Measurements from ENCODE around the gene H2BK1.
A peak's percentile ranks its signal among the peaks of the same experiment; 100 is the strongest.

The H2BK1 gene

DNA sequence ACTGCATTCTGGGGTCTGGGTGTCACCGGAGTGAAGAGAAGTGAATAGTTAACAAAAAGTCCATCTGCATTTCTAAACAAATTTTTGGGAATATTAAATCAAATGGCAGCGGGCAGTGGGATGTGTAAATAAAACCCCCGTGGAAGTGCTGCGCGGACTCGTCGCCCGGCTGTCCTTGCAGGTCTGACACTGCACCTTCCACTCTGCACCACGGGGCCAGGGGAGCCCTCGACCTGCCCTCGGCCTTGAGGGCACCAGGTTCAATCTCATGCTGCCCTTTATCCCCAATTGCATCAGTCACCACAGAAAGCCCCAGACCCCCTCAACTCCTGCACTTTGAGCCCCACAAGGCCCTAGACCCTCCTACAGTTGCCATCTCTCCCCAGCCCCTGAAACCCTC lies 44.6 kb upstream of the H2BK1 start:
- Histone ChIP-seq H3K9ac (no peak overlapping the region), H2AFZ (no peak overlapping the region), H3K4me2 (ENCODE audit: low read length) (no peak overlapping the region), H3K27ac (no peak overlapping the region), H3K36me3 (ENCODE audit: control insufficient read depth, insufficient read depth, low read length) (no peaks in the 10 kb centered on the region), H3K9me3 (ENCODE audit: control insufficient read depth, low read length) (no peaks in the 10 kb centered on the region), H3K27me3 (ENCODE audit: control insufficient read depth, insufficient read depth, low read length) (no peaks in the 10 kb centered on the region), H3K79me2 (no peaks in the 10 kb centered on the region), H3K4me1 (peaks cover 16% of the 10 kb centered on the region), H3K4me3 (ENCODE audit: low read depth, low read length) (no peak overlapping the region)
- TF ChIP-seq, protein P1, sequence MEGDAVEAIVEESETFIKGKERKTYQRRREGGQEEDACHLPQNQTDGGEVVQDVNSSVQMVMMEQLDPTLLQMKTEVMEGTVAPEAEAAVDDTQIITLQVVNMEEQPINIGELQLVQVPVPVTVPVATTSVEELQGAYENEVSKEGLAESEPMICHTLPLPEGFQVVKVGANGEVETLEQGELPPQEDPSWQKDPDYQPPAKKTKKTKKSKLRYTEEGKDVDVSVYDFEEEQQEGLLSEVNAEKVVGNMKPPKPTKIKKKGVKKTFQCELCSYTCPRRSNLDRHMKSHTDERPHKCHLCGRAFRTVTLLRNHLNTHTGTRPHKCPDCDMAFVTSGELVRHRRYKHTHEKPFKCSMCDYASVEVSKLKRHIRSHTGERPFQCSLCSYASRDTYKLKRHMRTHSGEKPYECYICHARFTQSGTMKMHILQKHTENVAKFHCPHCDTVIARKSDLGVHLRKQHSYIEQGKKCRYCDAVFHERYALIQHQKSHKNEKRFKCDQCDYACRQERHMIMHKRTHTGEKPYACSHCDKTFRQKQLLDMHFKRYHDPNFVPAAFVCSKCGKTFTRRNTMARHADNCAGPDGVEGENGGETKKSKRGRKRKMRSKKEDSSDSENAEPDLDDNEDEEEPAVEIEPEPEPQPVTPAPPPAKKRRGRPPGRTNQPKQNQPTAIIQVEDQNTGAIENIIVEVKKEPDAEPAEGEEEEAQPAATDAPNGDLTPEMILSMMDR (IDR thresholded peaks at IDR 0.05), result no peak

DNA sequence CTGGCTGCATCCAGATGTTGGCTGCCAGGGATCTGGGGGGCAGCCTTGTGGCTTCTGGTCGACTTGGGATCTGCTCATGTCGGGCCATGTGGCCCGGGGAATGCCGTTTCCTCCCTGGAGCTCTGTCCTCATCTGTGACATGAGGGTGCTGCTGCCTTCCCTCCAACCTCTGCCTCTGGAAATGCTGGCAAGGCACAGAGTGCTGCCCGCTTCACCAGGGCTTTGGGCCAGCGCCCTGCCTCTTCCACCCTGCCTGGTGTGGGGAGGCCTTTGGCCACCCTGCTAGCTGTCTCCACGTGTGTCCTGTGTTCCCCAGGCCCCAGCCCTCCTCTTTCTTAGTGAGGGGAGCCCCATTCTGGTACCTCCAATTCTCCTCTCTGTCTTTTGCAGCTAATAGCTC lies 44.0 kb upstream of the H2BK1 start:
- Histone ChIP-seq H3K79me2 (no peaks in the 10 kb centered on the region), H3K27me3 (ENCODE audit: control insufficient read depth, insufficient read depth, low read length) (no peaks in the 10 kb centered on the region), H3K9ac (no peak overlapping the region), H3K9me3 (ENCODE audit: control insufficient read depth, low read length) (no peaks in the 10 kb centered on the region), H2AFZ (no peak overlapping the region), H3K27ac (no peak overlapping the region), H3K4me1 (peaks cover 21% of the 10 kb centered on the region), H3K4me3 (ENCODE audit: low read depth, low read length) (no peak overlapping the region), H3K36me3 (ENCODE audit: control insufficient read depth, insufficient read depth, low read length) (no peaks in the 10 kb centered on the region), H3K4me2 (ENCODE audit: low read length) (no peak overlapping the region)
- TF ChIP-seq, protein P1 (IDR thresholded peaks at IDR 0.05), result no peak

DNA sequence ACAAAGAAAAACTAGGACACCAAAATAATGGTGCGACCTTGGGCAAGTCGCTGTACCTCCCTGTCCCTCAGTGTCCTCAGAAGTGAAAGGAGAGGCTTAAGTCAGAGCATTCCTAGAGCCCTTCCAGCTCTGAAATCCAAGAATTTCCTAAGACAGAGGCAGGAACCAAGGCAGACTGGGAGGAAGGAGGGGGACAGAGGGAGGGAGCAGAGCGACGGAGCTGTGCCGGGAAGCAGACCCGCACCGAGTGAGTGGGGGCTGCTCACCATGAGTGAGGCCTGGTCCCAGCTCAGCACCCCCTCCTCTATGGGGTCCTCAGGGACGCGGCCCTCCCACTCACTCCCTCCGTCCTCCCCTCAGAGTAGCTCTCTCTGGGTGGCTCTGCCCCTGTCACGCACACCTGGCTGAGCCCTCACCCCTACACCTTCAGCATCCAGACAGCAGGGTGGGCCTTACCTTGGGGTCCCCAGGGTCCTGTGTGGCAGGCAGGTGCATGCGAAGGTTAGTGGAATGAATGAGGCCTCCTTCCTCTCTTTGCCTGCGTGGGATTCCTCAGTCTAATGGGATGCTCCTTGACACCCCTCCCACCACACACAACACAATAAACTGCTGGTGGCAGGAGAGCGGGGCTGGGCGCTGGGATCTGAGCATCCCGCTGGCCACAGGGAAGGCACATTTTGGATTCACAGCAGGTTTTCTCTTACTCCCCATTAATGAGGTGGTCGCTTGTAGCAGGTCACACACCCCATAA lies 42.8 kb upstream of the H2BK1 start:
- TF ChIP-seq, protein P1 (IDR thresholded peaks at IDR 0.05), result no peak
- H3K4me1 ChIP-seq, result peaks cover 23% of the 10 kb centered on the region
- no peak overlapping the region for H3K9ac ChIP-seq
- H3K4me2 ChIP-seq (ENCODE audit: low read length), result peak overlapping the region; percentile 89
- no peaks in the 10 kb centered on the region for H3K36me3 ChIP-seq (ENCODE audit: control insufficient read depth, insufficient read depth, low read length)
- H3K27ac ChIP-seq, result peak overlapping the region; percentile 87
- H3K27me3 ChIP-seq (ENCODE audit: control insufficient read depth, insufficient read depth, low read length), result no peaks in the 10 kb centered on the region
- no peaks in the 10 kb centered on the region for H3K79me2 ChIP-seq
- no peaks in the 10 kb centered on the region for H3K9me3 ChIP-seq (ENCODE audit: control insufficient read depth, low read length)
- peak overlapping the region; percentile 97 for H2AFZ ChIP-seq
- H3K4me3 ChIP-seq (ENCODE audit: low read depth, low read length), result peak overlapping the region; percentile 72

DNA sequence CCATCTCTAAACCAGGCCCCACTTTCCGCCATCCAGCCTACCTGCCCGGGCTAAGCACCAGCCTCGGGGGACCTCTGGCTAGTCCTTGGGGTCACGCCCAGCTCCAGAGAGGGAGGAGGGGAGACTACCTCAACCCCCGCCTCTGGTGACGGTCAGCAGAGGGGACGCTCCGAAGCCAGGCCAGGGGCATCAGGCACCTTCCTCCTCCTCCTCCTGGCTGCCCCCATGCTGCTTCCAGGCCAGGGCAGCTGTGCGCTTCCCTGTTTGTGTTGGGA lies 42.2 kb upstream of the H2BK1 start:
- Histone ChIP-seq H3K27ac (peak overlapping the region; percentile 87), H3K4me3 (ENCODE audit: low read depth, low read length) (peak overlapping the region; percentile 72), H3K4me2 (ENCODE audit: low read length) (peak overlapping the region; percentile 89), H3K9me3 (ENCODE audit: control insufficient read depth, low read length) (no peaks in the 10 kb centered on the region), H3K27me3 (ENCODE audit: control insufficient read depth, insufficient read depth, low read length) (no peaks in the 10 kb centered on the region), H2AFZ (peak overlapping the region; percentile 97), H3K36me3 (ENCODE audit: control insufficient read depth, insufficient read depth, low read length) (no peaks in the 10 kb centered on the region), H3K4me1 (peaks cover 26% of the 10 kb centered on the region), H3K79me2 (no peaks in the 10 kb centered on the region), H3K9ac (no peak overlapping the region)
- TF ChIP-seq, protein P1 (IDR thresholded peaks at IDR 0.05), result no peak

Data from parathyroid adenoma (tissue), 2 donors.